ENCODE data around the gene ODC1. TPM values are rescaled to one million over a fixed set of nuclear protein-coding genes. Genes with fewer than 3 reads are reported as not detected.
"Not testable (repeated sequence)": the region's sequence is repeated elsewhere in the genome, so short reads cannot be mapped to it uniquely, and the experiment has no call there.

ODC1 gene
- total RNA-seq, 1 donor from 2014 or later, result 52.8 TPM

GRCh38 chr2:10453905-10454298 is 5.8 kb upstream of the ODC1 start:
- intact Hi-C loops (cut with micrococcal nuclease), result no loop called here

- intact Hi-C loops (cut with micrococcal nuclease), result no loop called here
Observed at GRCh38 chr2:10452956-10453904, 5.1 kb upstream of the ODC1 start.

DNA sequence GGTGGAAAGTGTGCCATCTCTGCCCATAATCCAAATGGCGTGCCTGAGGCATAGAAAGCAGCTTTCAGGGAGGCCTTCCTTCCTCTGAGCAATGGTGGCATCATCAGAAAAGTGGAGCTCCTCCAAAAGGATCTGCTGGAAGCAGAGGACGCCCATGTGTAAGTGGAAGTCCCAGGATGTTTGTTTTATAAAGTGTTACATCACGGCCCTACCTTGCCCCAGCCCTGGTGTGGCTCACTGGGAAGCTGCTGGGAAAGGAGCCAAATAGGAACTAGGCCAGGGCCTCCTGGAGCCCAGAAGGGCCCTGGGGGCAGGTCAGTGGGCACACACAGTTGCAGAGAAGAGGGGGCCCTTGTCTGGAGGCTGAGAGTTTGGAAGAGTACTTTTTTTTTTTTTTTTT is 4.2 kb upstream of the ODC1 start:
- intact Hi-C loops (cut with micrococcal nuclease), result no loop called here

- intact Hi-C loops (cut with micrococcal nuclease), result no loop called here
Observed at GRCh38 chr2:10451819-10452218, 3.7 kb upstream of the ODC1 start.

DNA sequence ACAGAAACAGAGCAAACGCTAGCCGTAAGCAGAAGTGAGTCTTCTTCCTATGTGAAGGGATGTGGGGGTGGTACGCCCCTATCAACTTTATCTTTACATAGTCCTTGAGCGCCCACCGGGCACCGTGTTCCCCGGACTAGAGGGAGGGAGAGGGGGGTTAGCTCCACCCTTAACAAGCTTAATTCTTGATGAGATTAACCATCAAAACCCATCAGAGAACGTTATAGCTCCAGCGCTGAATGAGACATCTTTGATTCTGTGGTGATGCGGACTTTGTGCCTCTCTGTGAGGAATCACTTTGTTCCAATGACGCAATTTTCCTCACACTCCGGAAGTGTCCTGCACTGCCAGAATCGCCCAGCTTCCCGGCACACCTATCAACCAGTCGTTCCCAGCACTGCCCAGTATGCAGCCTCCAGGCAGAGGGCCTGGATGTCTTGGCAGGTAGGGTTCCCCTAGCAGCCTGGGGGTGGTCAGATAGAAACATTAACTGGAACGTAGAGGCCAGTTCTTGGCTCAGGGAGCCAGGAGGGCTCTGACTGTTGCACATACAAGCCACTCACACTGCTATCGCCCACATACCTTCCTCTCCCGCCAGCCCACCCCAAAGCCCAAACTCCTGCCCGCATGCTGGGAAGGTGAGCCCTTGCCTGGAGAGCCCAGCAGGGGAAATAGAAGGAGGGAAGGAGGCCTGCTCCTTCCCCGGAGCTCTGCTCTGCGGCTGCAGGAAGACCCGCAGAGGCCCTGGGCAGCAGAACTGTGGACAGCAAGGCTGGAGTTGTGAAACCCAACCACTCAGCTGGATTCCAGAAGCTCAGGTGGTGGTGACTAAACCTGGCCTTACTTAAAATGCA is 1.9 kb upstream of the ODC1 start:
- intact Hi-C loops (cut with micrococcal nuclease), result loop anchor here (1.0 to 5.0 kb wide), 12 partner anchors 95 to 1768 kb away; partner anchors contain the start of genes ADAM17, CPSF3, GRHL1 and IAH1

DNA sequence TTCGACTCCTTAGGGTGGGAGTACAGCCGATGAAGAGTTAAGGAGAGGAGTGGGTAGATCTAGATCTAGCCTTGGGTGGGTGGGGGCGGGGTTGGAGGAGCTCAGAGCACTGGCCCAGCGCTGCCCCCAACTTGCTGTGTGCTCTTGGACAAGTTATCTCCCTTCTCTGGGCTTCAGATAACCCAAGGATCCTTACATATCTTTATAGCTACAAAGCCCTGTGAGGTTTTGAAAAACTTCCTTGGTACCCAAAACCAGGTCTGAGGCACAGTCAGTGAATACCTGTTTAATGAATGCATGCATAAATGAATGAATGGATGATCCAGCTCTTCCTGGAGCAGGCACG is 1.3 kb upstream of the ODC1 start:
- intact Hi-C loops (cut with micrococcal nuclease), result loop anchor here (1.0 to 5.0 kb wide), 12 partner anchors 95 to 1767 kb away; partner anchors contain the start of genes ADAM17, CPSF3, GRHL1 and IAH1

- intact Hi-C loops (cut with micrococcal nuclease), result loop anchor here (1.0 to 5.0 kb wide), 19 partner anchors 41 to 1767 kb away; partner anchors contain the start of genes ADAM17, CPSF3, GRHL1 and HPCAL1
Observed at GRCh38 chr2:10448576-10449485, 704 bp upstream of the ODC1 start.

GRCh38 chr2:10447300-10447894 is 730 bp downstream of the ODC1 start:
- intact Hi-C loops (cut with micrococcal nuclease), result loop anchor here (1.0 to 5.0 kb wide), 6 partner anchors 12 to 1765 kb away; partner anchors contain the start of genes ADAM17, GRHL1, IAH1 and ID2

DNA sequence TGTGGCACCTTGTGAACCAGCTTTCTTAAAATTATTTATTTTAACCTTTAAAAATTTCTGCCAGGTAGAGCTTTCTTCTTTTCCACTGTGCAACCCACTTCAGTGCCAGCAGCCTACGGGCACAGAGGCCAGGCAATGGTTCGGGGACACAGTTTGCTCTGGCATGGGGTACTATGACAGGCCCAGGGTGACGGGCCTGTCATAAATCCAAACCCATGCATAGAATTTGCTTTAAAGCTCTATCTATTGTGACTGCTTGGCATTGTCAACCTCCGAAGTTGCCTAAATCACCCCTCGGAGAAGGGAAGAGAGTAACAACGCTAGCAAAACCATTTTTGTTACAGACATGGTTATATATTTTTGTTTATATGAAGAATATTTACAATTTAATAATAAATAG is 1.5 kb downstream of the ODC1 start:
- intact Hi-C loops (cut with micrococcal nuclease), result loop anchor here (1.0 to 5.0 kb wide), 6 partner anchors 11 to 1764 kb away; partner anchors contain the start of genes ADAM17, GRHL1, IAH1 and ID2

DNA sequence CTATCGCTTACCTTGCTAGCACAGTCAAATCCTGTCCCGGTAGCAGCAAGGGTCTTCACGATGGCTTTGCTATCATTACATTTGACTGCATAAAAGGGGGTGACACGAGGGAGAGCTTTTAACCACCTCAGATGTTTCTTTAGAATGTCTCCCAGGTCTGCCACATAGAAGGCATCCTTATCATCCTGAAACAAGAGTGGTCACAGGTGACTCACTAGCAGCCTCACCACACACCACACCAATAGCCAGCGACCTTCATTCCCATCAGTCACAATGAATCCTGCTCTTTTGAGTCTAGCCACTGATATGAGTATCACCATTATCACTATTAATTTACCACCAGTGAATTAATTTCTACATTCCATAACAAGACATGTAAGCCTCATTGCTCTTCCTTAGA is 3.7 kb downstream of the ODC1 start:
- intact Hi-C loops (cut with micrococcal nuclease), result no loop called here

GRCh38 chr2:10442469-10443126 is 5.5 kb downstream of the ODC1 start:
- intact Hi-C loops (cut with micrococcal nuclease), result not testable (repeated sequence)

DNA sequence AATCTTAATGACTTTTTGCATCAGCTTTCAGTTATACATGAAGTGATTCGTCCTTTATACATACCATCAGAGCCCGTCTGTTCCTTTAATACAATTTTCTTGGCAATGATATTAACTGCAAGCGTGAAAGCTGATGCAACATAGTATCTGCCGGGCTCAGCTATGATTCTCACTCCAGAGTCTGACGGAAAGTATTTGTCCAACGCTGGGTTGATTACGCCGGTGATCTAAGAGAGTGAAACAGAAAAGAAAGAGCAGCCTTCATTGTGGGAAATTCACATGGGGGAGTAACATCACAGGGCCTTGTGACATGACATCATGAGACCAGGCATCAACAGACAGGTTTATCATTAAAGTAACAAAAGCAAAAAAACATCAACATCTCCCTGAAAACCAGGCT is 6.2 kb downstream of the ODC1 start:
- intact Hi-C loops (cut with micrococcal nuclease), result no loop called here

- intact Hi-C loops (cut with micrococcal nuclease), result no loop called here
Observed at GRCh38 chr2:10440736-10441135, 7.4 kb downstream of the ODC1 start.

- intact Hi-C loops (cut with micrococcal nuclease), result no loop called here
Observed at GRCh38 chr2:10439971-10440370, 8.2 kb downstream of the ODC1 start.

GRCh38 chr2:10439185-10439879 is 8.8 kb downstream of the ODC1 start:
- intact Hi-C loops (cut with micrococcal nuclease), result no loop called here

- intact Hi-C loops (cut with micrococcal nuclease), result no loop called here
Observed at GRCh38 chr2:10438688-10439087, 9.4 kb downstream of the ODC1 start.

GRCh38 chr2:10437806-10438205 is 10.3 kb downstream of the ODC1 start:
- intact Hi-C loops (cut with micrococcal nuclease), result no loop called here

DNA sequence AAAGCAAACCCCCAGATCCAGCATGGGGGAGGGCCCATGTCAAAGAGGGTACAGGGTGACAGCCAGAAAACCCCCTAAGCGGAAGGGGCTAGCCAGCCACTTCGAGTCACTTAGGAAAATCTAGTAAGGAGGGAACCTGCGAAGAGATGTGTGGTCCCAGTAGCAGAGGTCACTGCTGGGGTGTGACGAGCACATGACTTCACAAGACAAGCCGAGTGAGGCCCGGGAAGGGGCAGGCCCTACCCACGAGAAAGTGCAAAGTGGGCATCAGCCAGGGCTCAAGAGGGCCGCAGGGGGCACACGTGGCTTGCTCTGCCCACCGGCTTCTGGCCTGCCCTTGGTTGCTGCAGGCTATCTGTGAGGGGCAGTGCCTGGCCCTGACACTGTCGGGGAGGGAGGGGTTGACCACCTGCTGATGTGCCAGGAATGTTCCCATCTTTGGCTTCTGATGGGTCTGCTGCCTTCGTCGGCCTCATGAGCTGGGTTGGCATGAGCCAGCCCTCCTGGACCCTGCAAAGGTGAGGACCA is 11.5 kb downstream of the ODC1 start:
- intact Hi-C loops (cut with micrococcal nuclease), result no loop called here

- intact Hi-C loops (cut with micrococcal nuclease), result loop anchor here (1.0 kb wide), 8 partner anchors 11 to 622 kb away; no protein-coding TSS in a partner anchor
Observed at GRCh38 chr2:10435820-10436204, 12.3 kb downstream of the ODC1 start.

All from T-helper 1 cell treated with Interleukin-12 subunit alpha and Interleukin-12 subunit beta and Interleukin-4 antibody, amounts not matched to agents 30 ng/mL and 1 ng/mL, for 36 hours (primary cell).